Astrocyte (in vitro differentiated cells and primary cell): Measurements from ENCODE around the gene RTL1.

Experiments used
- EZH2 ChIP-seq: IDR thresholded peaks from 2 replicates; pipeline ENCODE4 v1.6.1; 2012; ENCODE audit warnings: mild to moderate bottlenecking, low read length, inconsistent platforms; ENCODE audit not compliant: insufficient read depth
- TF ChIP-seq, protein P1 (sequence below): IDR thresholded peaks from 2 replicates; pipeline ENCODE4 v1.5.1; 2011; ENCODE audit warnings: low read depth, mild to moderate bottlenecking, inconsistent platforms, low read length, moderate library complexity; ENCODE audit not compliant: insufficient read depth

GRCh38 chr14:100841066-100841760 is 62.3 kb downstream of the RTL1 start:
- TF ChIP-seq, protein P1, sequence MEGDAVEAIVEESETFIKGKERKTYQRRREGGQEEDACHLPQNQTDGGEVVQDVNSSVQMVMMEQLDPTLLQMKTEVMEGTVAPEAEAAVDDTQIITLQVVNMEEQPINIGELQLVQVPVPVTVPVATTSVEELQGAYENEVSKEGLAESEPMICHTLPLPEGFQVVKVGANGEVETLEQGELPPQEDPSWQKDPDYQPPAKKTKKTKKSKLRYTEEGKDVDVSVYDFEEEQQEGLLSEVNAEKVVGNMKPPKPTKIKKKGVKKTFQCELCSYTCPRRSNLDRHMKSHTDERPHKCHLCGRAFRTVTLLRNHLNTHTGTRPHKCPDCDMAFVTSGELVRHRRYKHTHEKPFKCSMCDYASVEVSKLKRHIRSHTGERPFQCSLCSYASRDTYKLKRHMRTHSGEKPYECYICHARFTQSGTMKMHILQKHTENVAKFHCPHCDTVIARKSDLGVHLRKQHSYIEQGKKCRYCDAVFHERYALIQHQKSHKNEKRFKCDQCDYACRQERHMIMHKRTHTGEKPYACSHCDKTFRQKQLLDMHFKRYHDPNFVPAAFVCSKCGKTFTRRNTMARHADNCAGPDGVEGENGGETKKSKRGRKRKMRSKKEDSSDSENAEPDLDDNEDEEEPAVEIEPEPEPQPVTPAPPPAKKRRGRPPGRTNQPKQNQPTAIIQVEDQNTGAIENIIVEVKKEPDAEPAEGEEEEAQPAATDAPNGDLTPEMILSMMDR = no peak
- no peak for TF ChIP-seq EZH2
